ENCODE data around the gene RTTN.

- TF ChIP-seq, protein P1, sequence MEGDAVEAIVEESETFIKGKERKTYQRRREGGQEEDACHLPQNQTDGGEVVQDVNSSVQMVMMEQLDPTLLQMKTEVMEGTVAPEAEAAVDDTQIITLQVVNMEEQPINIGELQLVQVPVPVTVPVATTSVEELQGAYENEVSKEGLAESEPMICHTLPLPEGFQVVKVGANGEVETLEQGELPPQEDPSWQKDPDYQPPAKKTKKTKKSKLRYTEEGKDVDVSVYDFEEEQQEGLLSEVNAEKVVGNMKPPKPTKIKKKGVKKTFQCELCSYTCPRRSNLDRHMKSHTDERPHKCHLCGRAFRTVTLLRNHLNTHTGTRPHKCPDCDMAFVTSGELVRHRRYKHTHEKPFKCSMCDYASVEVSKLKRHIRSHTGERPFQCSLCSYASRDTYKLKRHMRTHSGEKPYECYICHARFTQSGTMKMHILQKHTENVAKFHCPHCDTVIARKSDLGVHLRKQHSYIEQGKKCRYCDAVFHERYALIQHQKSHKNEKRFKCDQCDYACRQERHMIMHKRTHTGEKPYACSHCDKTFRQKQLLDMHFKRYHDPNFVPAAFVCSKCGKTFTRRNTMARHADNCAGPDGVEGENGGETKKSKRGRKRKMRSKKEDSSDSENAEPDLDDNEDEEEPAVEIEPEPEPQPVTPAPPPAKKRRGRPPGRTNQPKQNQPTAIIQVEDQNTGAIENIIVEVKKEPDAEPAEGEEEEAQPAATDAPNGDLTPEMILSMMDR (IDR thresholded peaks at IDR 0.05; ENCODE audit: extremely low read depth in 1 of 2, insufficient read depth in 1 of 2, low read depth in 1 of 2, low read length in 2 of 2) = no peak
- TF ChIP-seq POLR2A (IDR thresholded peaks at IDR 0.05; ENCODE audit: low read depth, low read length) (no peak), FOS (IDR thresholded peaks at IDR 0.05; ENCODE audit: borderline replicate concordance, insufficient read depth, low read length) (no peak), EZH2 (IDR thresholded peaks at IDR 0.05; ENCODE audit: borderline replicate concordance, low read depth, low read length, severe bottlenecking) (no peak), POLR2AphosphoS5 (IDR thresholded peaks at IDR 0.05; ENCODE audit: insufficient read depth, low read depth, low read length) (no peak), MYC (IDR thresholded peaks at IDR 0.05; ENCODE audit: low read depth, low read length) (no peak), GATA2 (IDR thresholded peaks at IDR 0.05; ENCODE audit: insufficient read depth, insufficient read length, low read depth, low read length) (no peak), JUN (IDR thresholded peaks at IDR 0.05; ENCODE audit: borderline replicate concordance, insufficient read depth, insufficient read length, low read depth) (no peak)
- TF ChIP-seq, protein P2, sequence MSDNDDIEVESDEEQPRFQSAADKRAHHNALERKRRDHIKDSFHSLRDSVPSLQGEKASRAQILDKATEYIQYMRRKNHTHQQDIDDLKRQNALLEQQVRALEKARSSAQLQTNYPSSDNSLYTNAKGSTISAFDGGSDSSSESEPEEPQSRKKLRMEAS (IDR thresholded peaks at IDR 0.05; ENCODE audit: insufficient read depth, insufficient read length) = no peak
Measured at GRCh38 chr18:70116949-70117348, 88.5 kb downstream of the RTTN start.
